ENCODE results near the gene ARHGAP10.

GRCh38 chr4:147994076-147994475 lies 262.2 kb downstream of the ARHGAP10 start:
- TF ChIP-seq GATA3 (IDR thresholded peaks at IDR 0.05; ENCODE audit: low read depth, low read length): no peak
- TF ChIP-seq GATA2 (IDR thresholded peaks at IDR 0.05; ENCODE audit: low read depth, low read length): no peak

Data from SH-SY5Y (cell line).